AG04449 (cell line): Measurements from ENCODE around the gene CYBC1.

ENCODE experiments used
- CTCF ChIA-PET: fragments of 350-600 bp; formaldehyde crosslinking; extraction: SDS; loops from one replicate; lab custom pipeline; 2021; ENCODE audit warnings: antibody characterized with exemption; lab: Yijun Ruan, JAX
- POLR2A ChIA-PET: fragments of 400-600, 350-600 bp; formaldehyde crosslinking; extraction: SDS; loops from one replicate; lab custom pipeline; 2020; ENCODE audit warnings: antibody characterized with exemption, inconsistent platforms; lab: Yijun Ruan, JAX
- DNase-seq: peaks from one replicate; pipeline ENCODE4 v3.0.0-alpha.2; 2010; ENCODE audit warnings: low read depth, low spot score
- H3K4me3 ChIP-seq: 2 replicates; pipeline ENCODE4 v1.5.1; 2011; ENCODE audit warnings: low read depth, mild to moderate bottlenecking, control low read depth, low read length
- TF ChIP-seq, protein P1 (sequence below): IDR thresholded peaks from one replicate; pipeline ENCODE4 v1.5.1; 2011; ENCODE audit warnings: mild to moderate bottlenecking, moderate library complexity, low read length, control low read depth, inconsistent platforms; ENCODE audit not compliant: insufficient read depth; ENCODE audit errors: missing control alignments

CYBC1 gene

DNA sequence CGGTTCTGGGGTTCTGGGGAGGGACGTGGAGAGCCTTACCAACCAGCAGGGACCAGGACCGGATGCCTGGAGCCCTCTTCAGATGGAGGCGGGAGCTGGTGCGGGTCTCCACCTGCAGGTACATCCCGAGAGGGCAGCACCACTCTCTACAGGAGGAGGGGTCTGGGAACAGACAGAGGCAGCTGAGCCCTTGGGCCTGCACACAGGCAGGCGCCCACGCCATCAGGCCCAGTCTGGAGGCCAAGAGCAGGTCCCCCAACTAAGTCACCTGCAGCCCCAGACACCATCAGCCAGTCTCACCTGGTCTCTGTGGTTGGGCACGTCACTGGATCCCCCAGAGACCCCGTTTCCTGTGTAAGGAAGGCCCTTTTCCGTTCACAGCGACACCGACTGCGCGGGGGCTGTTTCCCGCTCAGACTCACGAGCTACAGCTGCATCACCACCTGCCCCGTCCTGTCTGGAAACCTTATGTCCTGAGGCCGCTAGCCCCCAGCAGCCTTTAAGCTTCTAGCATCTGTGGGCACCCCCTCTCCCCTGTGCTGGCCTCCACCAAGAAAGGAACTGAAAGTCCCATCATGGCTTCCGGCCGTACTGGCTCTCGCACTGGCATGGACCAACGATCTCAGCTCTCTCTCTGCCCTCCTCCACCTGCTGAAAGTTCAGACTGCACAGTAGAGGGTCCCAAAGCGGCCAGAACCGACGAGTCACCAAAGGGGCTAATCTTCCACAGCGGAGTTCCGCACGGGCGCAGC is 1.2 kb downstream of the CYBC1 start:
- ChIA-PET CTCF (interaction anchor here (1.4 kb wide), 2 partner anchors 27 to 98 kb away, joined by 4 read pairs; no protein-coding TSS in a partner anchor), POLR2A (no interaction called here)
- DNase-seq = no peak
- TF ChIP-seq, protein P1, sequence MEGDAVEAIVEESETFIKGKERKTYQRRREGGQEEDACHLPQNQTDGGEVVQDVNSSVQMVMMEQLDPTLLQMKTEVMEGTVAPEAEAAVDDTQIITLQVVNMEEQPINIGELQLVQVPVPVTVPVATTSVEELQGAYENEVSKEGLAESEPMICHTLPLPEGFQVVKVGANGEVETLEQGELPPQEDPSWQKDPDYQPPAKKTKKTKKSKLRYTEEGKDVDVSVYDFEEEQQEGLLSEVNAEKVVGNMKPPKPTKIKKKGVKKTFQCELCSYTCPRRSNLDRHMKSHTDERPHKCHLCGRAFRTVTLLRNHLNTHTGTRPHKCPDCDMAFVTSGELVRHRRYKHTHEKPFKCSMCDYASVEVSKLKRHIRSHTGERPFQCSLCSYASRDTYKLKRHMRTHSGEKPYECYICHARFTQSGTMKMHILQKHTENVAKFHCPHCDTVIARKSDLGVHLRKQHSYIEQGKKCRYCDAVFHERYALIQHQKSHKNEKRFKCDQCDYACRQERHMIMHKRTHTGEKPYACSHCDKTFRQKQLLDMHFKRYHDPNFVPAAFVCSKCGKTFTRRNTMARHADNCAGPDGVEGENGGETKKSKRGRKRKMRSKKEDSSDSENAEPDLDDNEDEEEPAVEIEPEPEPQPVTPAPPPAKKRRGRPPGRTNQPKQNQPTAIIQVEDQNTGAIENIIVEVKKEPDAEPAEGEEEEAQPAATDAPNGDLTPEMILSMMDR = no peak
- peak overlapping the region; percentile 89 for H3K4me3 ChIP-seq

DNA sequence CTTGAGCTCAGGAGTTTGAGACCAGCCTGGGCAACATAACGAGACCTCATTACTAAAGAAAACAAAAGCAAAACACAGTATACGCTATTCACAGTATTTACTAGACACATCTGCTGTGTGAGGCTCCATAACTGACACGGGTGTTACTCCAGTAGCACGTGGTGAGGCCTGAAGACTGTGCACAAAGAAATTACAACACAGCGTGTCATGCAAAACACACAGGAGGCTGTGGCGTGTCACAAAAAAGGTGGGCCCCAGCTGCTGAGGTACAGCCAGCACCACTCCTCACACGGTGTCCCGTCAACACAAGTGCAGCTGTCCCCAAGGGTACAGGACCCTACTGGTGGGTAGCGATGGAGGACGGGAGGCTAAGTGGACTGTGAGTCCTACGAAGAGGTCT is 2.7 kb downstream of the CYBC1 start:
- DNase-seq = no peak
- ChIA-PET POLR2A (no interaction called here), CTCF (no interaction called here)
- H3K4me3 ChIP-seq = no peak overlapping the region
- TF ChIP-seq, protein P1 = no peak

DNA sequence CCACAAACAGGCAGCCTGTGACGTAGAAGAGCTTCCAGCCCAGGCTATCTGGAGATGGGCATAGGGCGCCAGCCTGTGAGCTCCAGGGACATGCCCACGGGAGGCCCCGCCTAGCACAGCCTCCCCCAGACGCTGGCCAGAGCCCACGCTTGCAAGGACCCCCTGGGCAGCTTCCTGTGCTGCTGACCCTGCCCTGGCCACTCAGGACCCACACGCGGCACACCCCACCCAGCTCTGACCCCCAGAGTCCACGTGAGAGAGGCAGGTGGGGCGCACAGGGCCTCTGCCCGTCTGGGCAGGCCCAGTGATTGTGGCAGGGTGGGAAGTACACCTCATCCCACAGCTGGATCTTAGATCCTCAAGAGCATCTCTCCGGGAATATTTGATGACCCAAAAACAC is 3.9 kb downstream of the CYBC1 start:
- no peak overlapping the region for H3K4me3 ChIP-seq
- DNase-seq = no peak
- CTCF ChIA-PET = no interaction called here
- TF ChIP-seq, protein P1 = no peak
- POLR2A ChIA-PET = no interaction called here

DNA sequence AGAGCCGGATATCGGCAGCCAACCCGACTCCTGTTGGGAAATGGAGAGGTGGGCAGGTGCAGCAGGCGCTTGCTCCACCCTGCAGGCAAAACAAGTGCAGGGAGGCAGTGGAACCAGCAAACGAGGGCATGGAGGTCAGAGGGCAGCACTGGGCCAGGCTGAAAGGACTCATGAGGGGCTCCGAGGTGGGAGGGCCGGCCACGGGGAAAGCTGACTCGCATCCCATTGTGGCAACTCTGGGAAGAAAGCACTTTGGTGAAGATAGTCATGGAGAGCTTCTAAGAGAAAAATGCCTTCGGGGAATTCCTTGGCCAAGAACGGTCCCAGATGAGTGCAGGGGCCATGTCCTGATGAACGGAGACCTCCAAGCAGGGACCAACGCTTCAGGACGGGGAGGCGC is 4.4 kb downstream of the CYBC1 start:
- TF ChIP-seq, protein P1 = no peak
- CTCF ChIA-PET = interaction anchor here (1.1 kb wide), 1 partner anchor 11 kb away, joined by 3 read pairs; no protein-coding TSS in a partner anchor
- no peak for DNase-seq
- POLR2A ChIA-PET = no interaction called here
- H3K4me3 ChIP-seq = no peak overlapping the region

DNA sequence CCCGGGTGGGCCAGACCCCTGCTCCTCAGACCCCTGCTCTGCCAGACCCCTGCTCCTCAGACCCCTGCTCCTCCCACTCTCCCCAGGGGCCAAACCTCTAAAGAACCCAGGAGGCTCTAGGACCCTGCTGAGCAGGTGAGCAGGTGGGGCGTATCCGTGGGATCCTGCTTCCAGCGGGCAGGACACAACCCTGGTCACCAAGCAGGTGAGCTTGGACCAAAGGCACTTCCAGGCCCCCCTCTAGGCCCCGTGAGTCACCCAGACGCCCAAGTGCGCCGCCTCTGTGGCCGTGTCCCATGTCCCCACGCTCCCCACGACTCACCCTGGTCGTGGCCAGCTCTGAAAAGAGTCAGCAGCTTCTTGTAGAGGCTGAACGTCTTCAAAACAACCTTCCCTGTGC is 5.0 kb downstream of the CYBC1 start:
- H3K4me3 ChIP-seq = no peak overlapping the region
- CTCF ChIA-PET = interaction anchor here (1.1 kb wide), 1 partner anchor 12 kb away, joined by 3 read pairs; no protein-coding TSS in a partner anchor
- POLR2A ChIA-PET = interaction anchor here (0.6 kb wide), 1 partner anchor 109 kb away, joined by 4 read pairs; no protein-coding TSS in a partner anchor

More for the DNA sequence above, 5.0 kb downstream of the CYBC1 start:
- TF ChIP-seq, protein P1 = no peak
- DNase-seq = no peak
